MM.1S (cell line): ENCODE data around the gene ZMPSTE24.

ENCODE experiments used
- DNase-seq: peaks from one replicate; pipeline ENCODE4 v3.0.0-alpha.2; 2015
- H2AFZ ChIP-seq: fragments of 300-600 bp; sonication (generic); 2 replicates; pipeline ENCODE4 v1.6.0; 2016; ENCODE audit warnings: antibody characterized with exemption, low read length
- H3F3A ChIP-seq: fragments of 300-600 bp; sonication (generic); 2 replicates; pipeline ENCODE4 v1.6.1; 2016; ENCODE audit warnings: mild to moderate bottlenecking, antibody characterized with exemption, low read length, moderate library complexity, mixed read lengths; ENCODE audit not compliant: insufficient read depth
- H3K27ac ChIP-seq: fragments of 300-600 bp; sonication (generic); 2 replicates; pipeline ENCODE4 v1.5.1; 2016; ENCODE audit warnings: mild to moderate bottlenecking, low read length
- H3K27me3 ChIP-seq: fragments of 300-600 bp; sonication (generic); replicated peaks from 2 replicates; pipeline ENCODE4 v1.6.0; 2016; ENCODE audit warnings: low read length; ENCODE audit not compliant: insufficient read depth
- H3K36me3 ChIP-seq: fragments of 300-600 bp; sonication (generic); replicated peaks from 2 replicates; pipeline ENCODE4 v1.6.1; 2016; ENCODE audit warnings: mild to moderate bottlenecking, low read length, mixed read lengths; ENCODE audit not compliant: insufficient read depth
- H3K4me1 ChIP-seq: fragments of 300-600 bp; sonication (generic); 2 replicates; pipeline ENCODE4 v1.6.1; 2016; ENCODE audit warnings: low read length, mixed read lengths
- H3K4me2 ChIP-seq: fragments of 300-600 bp; sonication (generic); 2 replicates; pipeline ENCODE4 v1.6.0; 2016; ENCODE audit warnings: low read depth, low read length
- H3K4me3 ChIP-seq: fragments of 300-600 bp; sonication (generic); 2 replicates; pipeline ENCODE4 v1.5.1; 2016; ENCODE audit warnings: low read length, mixed read lengths
- H3K79me2 ChIP-seq: fragments of 300-600 bp; sonication (generic); 2 replicates; pipeline ENCODE4 v1.6.1; 2016; ENCODE audit warnings: mixed run types, low read length, mixed read lengths
- H3K9ac ChIP-seq: fragments of 300-600 bp; sonication (generic); 2 replicates; pipeline ENCODE4 v1.6.1; 2016; ENCODE audit warnings: low read length, mixed read lengths
- H3K9me2 ChIP-seq: fragments of 300-600 bp; sonication (generic); replicated peaks from 2 replicates; pipeline ENCODE4 v1.6.1; 2016; ENCODE audit warnings: mild to moderate bottlenecking, low read length, mixed read lengths; ENCODE audit not compliant: insufficient read depth
- H3K9me3 ChIP-seq: fragments of 300-600 bp; sonication (generic); replicated peaks from 2 replicates; pipeline ENCODE4 v1.6.1; 2016; ENCODE audit warnings: mild to moderate bottlenecking, low read length, mixed read lengths; ENCODE audit not compliant: insufficient read depth
- H4K20me1 ChIP-seq: fragments of 300-600 bp; sonication (generic); 2 replicates; pipeline ENCODE4 v1.6.1; 2016; ENCODE audit warnings: mild to moderate bottlenecking, low read length, moderate library complexity, mixed read lengths; ENCODE audit not compliant: insufficient read depth
- CTCF ChIP-seq: fragments of 300-600 bp; sonication (generic); IDR thresholded peaks from 2 replicates; pipeline ENCODE4 v1.5.1; 2016; ENCODE audit warnings: antibody characterized with exemption, low read length, mixed read lengths
- EZH2 ChIP-seq: fragments of 300-600 bp; sonication (generic); optimal IDR thresholded peaks from 2 replicates; pipeline ENCODE3; 2017; ENCODE audit warnings: low read depth, mild to moderate bottlenecking, antibody characterized with exemption, low read length, mixed read lengths
- EZH2phosphoT487 ChIP-seq: fragments of 300-600 bp; sonication (generic); IDR thresholded peaks from 2 replicates; pipeline ENCODE4 v1.6.1; 2018; ENCODE audit warnings: antibody characterized with exemption, low read length

Gene ZMPSTE24

GRCh38 chr1:40307186-40307585 lies 49.1 kb downstream of the ZMPSTE24 start:
- Histone ChIP-seq H3K27ac (no peak overlapping the region), H3K4me1 (peaks cover under 1% of the 10 kb centered on the region; the same call in 1 of the 2 replicates), H3K9me3 (no peaks in the 10 kb centered on the region), H3K79me2 (no peaks in the 10 kb centered on the region), H2AFZ (no peak overlapping the region), H3K27me3 (no peaks in the 10 kb centered on the region), H3K9me2 (no peaks in the 10 kb centered on the region), H4K20me1 (no peaks in the 10 kb centered on the region), H3K4me2 (no peak overlapping the region), H3F3A (no peaks in the 10 kb centered on the region), H3K36me3 (no peaks in the 10 kb centered on the region), H3K4me3 (no peak overlapping the region), H3K9ac (no peak overlapping the region)
- TF ChIP-seq EZH2phosphoT487 (no peak), EZH2 (no peak), CTCF (no peak)
- DNase-seq = no peak

GRCh38 chr1:40308036-40308727 lies 50.1 kb downstream of the ZMPSTE24 start:
- Histone ChIP-seq H3K4me1 (peaks cover 10% of the 10 kb centered on the region), H4K20me1 (no peaks in the 10 kb centered on the region), H2AFZ (no peak overlapping the region), H3K9me2 (no peaks in the 10 kb centered on the region), H3K4me2 (no peak overlapping the region), H3K79me2 (no peaks in the 10 kb centered on the region), H3K9ac (no peak overlapping the region), H3K27ac (no peak overlapping the region), H3K36me3 (no peaks in the 10 kb centered on the region), H3K27me3 (no peaks in the 10 kb centered on the region), H3F3A (no peaks in the 10 kb centered on the region), H3K9me3 (no peaks in the 10 kb centered on the region), H3K4me3 (no peak overlapping the region)
- DNase-seq = no peak
- TF ChIP-seq CTCF (no peak), EZH2phosphoT487 (no peak)

GRCh38 chr1:40309374-40310128 lies 51.5 kb downstream of the ZMPSTE24 start:
- Histone ChIP-seq H3K4me1 (peaks cover 10% of the 10 kb centered on the region), H2AFZ (no peak overlapping the region), H3K9ac (no peak overlapping the region), H3K9me2 (no peaks in the 10 kb centered on the region), H3F3A (no peaks in the 10 kb centered on the region), H3K27ac (no peak overlapping the region), H3K36me3 (no peaks in the 10 kb centered on the region), H3K9me3 (no peaks in the 10 kb centered on the region), H3K27me3 (no peaks in the 10 kb centered on the region), H4K20me1 (no peaks in the 10 kb centered on the region), H3K4me2 (no peak overlapping the region), H3K79me2 (no peaks in the 10 kb centered on the region), H3K4me3 (no peak overlapping the region)
- no peak for DNase-seq
- no peak for TF ChIP-seq EZH2
- no peak for TF ChIP-seq EZH2phosphoT487
- no peak for TF ChIP-seq CTCF
